Pancreas (tissue), 10 donors: ENCODE results near the gene NR2F6. TPM values are rescaled to one million over a fixed set of nuclear protein-coding genes. Genes with fewer than 3 reads are reported as not detected.

Source experiments
- ATAC-seq, 4 donors: fragments of 200-7000 bp; cut with Tn5 transposase; one replicate each; pipeline versions ENCODE4 v1.8.0 to v1.9.1; 2020; ENCODE audit warnings: mild to moderate bottlenecking in 4 of 4, moderate library complexity in 4 of 4
- DNase-seq, 6 donors: peaks; one replicate each; pipeline ENCODE4 v3.0.0-alpha.2; 2020
- FAIRE-seq: peaks from 2 replicates; lab custom pipeline; 2012; peaks lifted over from hg19 to GRCh38; lab: Jason Lieb, UNC
- H3K27ac ChIP-seq, 4 donors: fragments of 200-600 bp; sonication (generic); 1 replicate in 3 of 4; 2 replicates in 1 of 4; pipeline versions ENCODE4 v1.5.0 to v1.8.0; 2020
- H3K27me3 ChIP-seq, 4 donors: fragments of 200-600 bp; one replicate each; pipeline ENCODE4 v1.8.0; 2021
- H3K36me3 ChIP-seq, 3 donors: fragments of 200-600 bp; sonication (generic) in 1 of 3; one replicate each; pipeline versions ENCODE4 v1.5.0 to v1.8.0; 2020 to 2021
- H3K4me1 ChIP-seq, 3 donors: fragments of 200-600 bp; one replicate each; pipeline ENCODE4 v1.8.0; 2021
- H3K4me3 ChIP-seq, 4 donors: fragments of 200-600 bp; sonication (generic) in 2 of 4; one replicate each; pipeline versions ENCODE4 v1.5.0 to v1.8.0; 2020 to 2021
- H3K9me3 ChIP-seq, 4 donors: fragments of 200-600 bp; one replicate each; pipeline ENCODE4 v1.8.0; 2021
- CTCF ChIP-seq, 4 donors: fragments of 200-600 bp; sonication (generic) in 3 of 4; IDR thresholded peaks; one replicate each; pipeline versions ENCODE4 v1.5.0 to v1.8.0; 2021; ENCODE audit warnings: antibody characterized with exemption in 4 of 4
- WGBS, 2 donors: extraction: QIAGEN DNeasy Blood & Tissue Kit; methylation state at CpG; one replicate each; pipeline ENCODE4 v1.1.7; 2013; 5-methylcytosine and 5-hydroxymethylcytosine counted together
- intact Hi-C, 3 donors: fragments of 100-400 bp; cut with DNase I; formaldehyde crosslinking; loops; one replicate each; pipeline versions ENCODE4 v1.11.1 to v1.14.2; 2022
- polyA plus RNA-seq, 2 donors: library from polyadenylated mRNA; stranded (reverse); fragments of 200-250 nt; gene quantifications; one replicate each; pipeline ENCODE4 v1.2.3, GENCODE V29; 2013
- total RNA-seq, 6 donors: library from RNA; stranded (reverse); fragmentation: NEBNext Ultra II Directional in 4 of 6; extraction: Animal tissue kit (Norgen Biotek cat#: 25700) in 4 of 6; gene quantifications; one replicate each; pipeline versions ENCODE4 v1.2.1 to v1.2.4, GENCODE V29; 2021 to 2023
- donor health status: healthy with polysubstance abuse.
- donor health status: DM: no; HTN: no; CAD: no; lungs with moderate emphysema.
- donor health status: DM: no; HTN: no; CAD: no.
- donor health status: control.
- donor health status: control.
- donor health status: Bipolar disorder and iron deficiency.
- donor health status: DM: yes; HTN: yes; CAD: no.
- donor health status: DM: no; HTN: no; CAD: no.
- donor health status: DM: no; HTN: no; CAD: no.
- donor health status: DM: yes; HTN: yes; CAD: no.

The NR2F6 gene
- total and polyA plus RNA-seq, 8 donors, result 21.3 to 51.2 (median 34.6) TPM

- peaks cover 18 to 36% (median 35%) of the 10 kb centered on the region in 3 donors for H3K4me1 ChIP-seq
- intact Hi-C loops, result no loop called here
- no peak for TF ChIP-seq CTCF (IDR thresholded peaks at IDR 0.05)
- no peaks in the 10 kb centered on the region for H3K9me3 ChIP-seq
- no peaks in the 10 kb centered on the region for H3K36me3 ChIP-seq
- ATAC-seq (peak; percentile 12 to 28 (median 16)), FAIRE-seq (no peak), DNase-seq (peak in 5 of 6 donors; percentile 57 to 87 (median 61))
- no peaks in the 10 kb centered on the region for H3K27me3 ChIP-seq
- H3K27ac ChIP-seq, result peak overlapping the region; percentile 84 to 91 (median 84)
- 12 to 15% methylated on average over 19 to 21 of the region's 21 CpGs for WGBS, 2 donors
- peak overlapping the region in 2 of 4 donors; percentile 32 to 80 for H3K4me3 ChIP-seq
These were observed 1.1 kb upstream of the NR2F6 start for GRCh38 chr19:17246681-17247425.

GRCh38 chr19:17244618-17245534 lies 843 bp downstream of the NR2F6 start:
- DNase-seq (peak; percentile 51 to 88 (median 76)), FAIRE-seq (no peak), ATAC-seq (no peak)
- peaks cover 26 to 39% (median 36%) of the 10 kb centered on the region in 3 donors for H3K4me1 ChIP-seq
- no peaks in the 10 kb centered on the region for H3K36me3 ChIP-seq
- TF ChIP-seq CTCF (IDR thresholded peaks at IDR 0.05), result no peak
- H3K27ac ChIP-seq, result peak overlapping the region; percentile 53 to 83 (median 76)
- 0 to 1% methylated on average over 40 to 100 of the region's 100 CpGs for WGBS, 2 donors
- peak overlapping the region; percentile 74 to 88 (median 82) for H3K4me3 ChIP-seq
- H3K9me3 ChIP-seq, result no peaks in the 10 kb centered on the region
- no peaks in the 10 kb centered on the region for H3K27me3 ChIP-seq
- intact Hi-C loops, result no loop called here

GRCh38 chr19:17243830-17244617 lies 1.7 kb downstream of the NR2F6 start:
- intact Hi-C loops, result no loop called here
- no peaks in the 10 kb centered on the region for H3K9me3 ChIP-seq
- H3K4me1 ChIP-seq, result peaks cover 27 to 37% (median 34%) of the 10 kb centered on the region in 3 donors
- H3K27me3 ChIP-seq, result no peaks in the 10 kb centered on the region
- peak; percentile 61 to 86 (median 70) for DNase-seq
- peak; percentile 26 to 35 (median 34) for ATAC-seq
- peak overlapping the region; percentile 53 to 83 (median 76) for H3K27ac ChIP-seq
- FAIRE-seq, result no peak
- WGBS, 2 donors, result 1 to 5% methylated on average over 52 of the region's 52 CpGs
- TF ChIP-seq CTCF (IDR thresholded peaks at IDR 0.05), result no peak
- peak overlapping the region; percentile 74 to 88 (median 82) for H3K4me3 ChIP-seq
- no peaks in the 10 kb centered on the region for H3K36me3 ChIP-seq

GRCh38 chr19:17243211-17243829 lies 2.4 kb downstream of the NR2F6 start:
- peak in 4 of 6 donors; percentile 45 to 81 (median 55) for DNase-seq
- H3K27me3 ChIP-seq, result no peaks in the 10 kb centered on the region
- intact Hi-C loops, result no loop called here
- WGBS, 2 donors, result 16 to 20% methylated on average over 8 of the region's 8 CpGs
- H3K9me3 ChIP-seq, result no peaks in the 10 kb centered on the region
- H3K4me1 ChIP-seq, result peaks cover 27 to 32% (median 27%) of the 10 kb centered on the region in 3 donors
- peak in 1 of 4 donors; percentile 4 for ATAC-seq
- peak overlapping the region; percentile 74 to 88 (median 82) for H3K4me3 ChIP-seq
- peaks cover 0 to 3% (median 0%) of the 10 kb centered on the region in 3 donors for H3K36me3 ChIP-seq
- peak overlapping the region; percentile 53 to 83 (median 76) for H3K27ac ChIP-seq
- TF ChIP-seq CTCF (IDR thresholded peaks at IDR 0.05), result no peak
- no peak for FAIRE-seq
